ENCODE measurements around the gene SUV39H2. TPM values are rescaled to one million over a fixed set of nuclear protein-coding genes. Genes with fewer than 3 reads are reported as not detected.

The SUV39H2 gene
- total RNA-seq, 1 donor from 2014 or later, result 112 TPM

GRCh38 chr10:14891151-14891550 lies 12.5 kb downstream of the SUV39H2 start:
- H3K9me3 ChIP-seq (ENCODE audit: low read depth), result no peaks in the 10 kb centered on the region
- peaks cover 21% of the 10 kb centered on the region for H3K4me1 ChIP-seq
- H3K4me3 ChIP-seq, result no peak overlapping the region
- TF ChIP-seq EZH2phosphoT487 (IDR thresholded peaks at IDR 0.05) (no peak), EZH2 (IDR thresholded peaks at IDR 0.05) (no peak), CTCF (IDR thresholded peaks at IDR 0.05) (no peak)
- peaks cover 4% of the 10 kb centered on the region for H3K36me3 ChIP-seq
- no peaks in the 10 kb centered on the region for H3K27me3 ChIP-seq
- peaks cover 2% of the 10 kb centered on the region for H3K9me3 Mint-ChIP-seq
- peaks cover 52% of the 10 kb centered on the region for H4K20me1 ChIP-seq (ENCODE audit: low read depth)
- no peaks in the 10 kb centered on the region for H3K4me1 Mint-ChIP-seq
- peaks cover 2% of the 10 kb centered on the region for H3K27me3 Mint-ChIP-seq (ENCODE audit: insufficient read depth, low read depth)
- H3K27ac Mint-ChIP-seq, result no peak overlapping the region
- H3K4me2 ChIP-seq, result no peak overlapping the region
- peaks cover 27% of the 10 kb centered on the region for H3K36me3 Mint-ChIP-seq
- peaks cover 98% of the 10 kb centered on the region for H3K79me2 ChIP-seq (ENCODE audit: low read depth)
- no peak overlapping the region for H3K9ac ChIP-seq
- H3F3A ChIP-seq (ENCODE audit: low read depth), result peaks cover 10% of the 10 kb centered on the region
- DNase-seq (ENCODE audit: low spot score), result no peak
- H2AFZ ChIP-seq (replicated peaks), result no peak overlapping the region
- H3K27ac ChIP-seq, result no peak overlapping the region
- no peak overlapping the region for H3K4me3 Mint-ChIP-seq

- Histone ChIP-seq H2AFZ (replicated peaks) (no peak overlapping the region), H3F3A (ENCODE audit: low read depth) (peaks cover 7% of the 10 kb centered on the region), H3K4me1 (no peaks in the 10 kb centered on the region), H3K4me2 (no peak overlapping the region), H3K79me2 (ENCODE audit: low read depth) (peaks cover 22% of the 10 kb centered on the region), H4K20me1 (ENCODE audit: low read depth) (peaks cover 5% of the 10 kb centered on the region), H3K9ac (no peak overlapping the region), H3K36me3 (peaks cover 54% of the 10 kb centered on the region), H3K4me3 (no peak overlapping the region), H3K27ac (no peak overlapping the region), H3K27me3 (no peaks in the 10 kb centered on the region), H3K9me3 (ENCODE audit: low read depth) (no peaks in the 10 kb centered on the region)
- Mint-ChIP-seq H3K27ac (no peak overlapping the region), H3K4me3 (no peak overlapping the region), H3K9me3 (peaks cover 13% of the 10 kb centered on the region), H3K27me3 (ENCODE audit: insufficient read depth, low read depth) (no peaks in the 10 kb centered on the region), H3K4me1 (no peaks in the 10 kb centered on the region), H3K36me3 (peaks cover 50% of the 10 kb centered on the region)
- peak; percentile 43 for DNase-seq (ENCODE audit: low spot score)
- TF ChIP-seq EZH2phosphoT487 (IDR thresholded peaks at IDR 0.05) (no peak), CTCF (IDR thresholded peaks at IDR 0.05) (peak; percentile 65), EZH2 (IDR thresholded peaks at IDR 0.05) (no peak)
Measured at GRCh38 chr10:14904316-14904732, 25.7 kb downstream of the SUV39H2 start.

DNA sequence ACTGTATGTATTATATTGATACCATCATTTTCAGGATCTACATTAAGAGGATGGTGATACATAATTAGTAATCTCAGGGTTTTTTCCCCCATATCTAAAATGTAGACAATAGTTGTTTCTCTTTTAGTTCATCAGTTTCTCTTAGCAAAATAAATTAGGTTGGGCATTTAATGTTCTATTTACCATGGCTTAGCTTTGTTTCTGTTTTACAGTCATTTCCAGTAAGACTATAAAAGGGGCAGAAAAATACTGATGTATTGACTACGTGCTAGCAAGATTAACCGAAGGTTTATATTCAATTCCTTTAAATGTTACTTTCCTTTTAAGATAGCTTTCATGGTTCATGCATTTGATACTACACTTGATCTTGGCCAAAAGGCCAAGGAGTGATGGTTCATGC lies 26.2 kb downstream of the SUV39H2 start:
- Mint-ChIP-seq H3K27me3 (ENCODE audit: insufficient read depth, low read depth) (no peaks in the 10 kb centered on the region), H3K9me3 (peaks cover 14% of the 10 kb centered on the region), H3K4me1 (no peaks in the 10 kb centered on the region), H3K36me3 (peaks cover 51% of the 10 kb centered on the region), H3K4me3 (no peak overlapping the region), H3K27ac (no peak overlapping the region)
- no peak overlapping the region for H2AFZ ChIP-seq (replicated peaks)
- no peaks in the 10 kb centered on the region for H3K4me1 ChIP-seq
- H3K27me3 ChIP-seq, result no peaks in the 10 kb centered on the region
- no peak overlapping the region for H3K4me3 ChIP-seq
- TF ChIP-seq EZH2 (IDR thresholded peaks at IDR 0.05), result no peak
- TF ChIP-seq CTCF (IDR thresholded peaks at IDR 0.05), result no peak
- TF ChIP-seq EZH2phosphoT487 (IDR thresholded peaks at IDR 0.05), result no peak
- peaks cover 17% of the 10 kb centered on the region for H3K79me2 ChIP-seq (ENCODE audit: low read depth)
- no peak overlapping the region for H3K27ac ChIP-seq
- peaks cover 49% of the 10 kb centered on the region for H3K36me3 ChIP-seq
- H3K4me2 ChIP-seq, result no peak overlapping the region
- H3K9me3 ChIP-seq (ENCODE audit: low read depth), result no peaks in the 10 kb centered on the region
- peaks cover 7% of the 10 kb centered on the region for H3F3A ChIP-seq (ENCODE audit: low read depth)
- H4K20me1 ChIP-seq (ENCODE audit: low read depth), result no peaks in the 10 kb centered on the region
- no peak for DNase-seq (ENCODE audit: low spot score)
- H3K9ac ChIP-seq, result no peak overlapping the region
